Esophagus muscularis mucosa (tissue), 3 donors: ENCODE results near the gene GPR158.

Experiments used
- POLR2A ChIP-seq: fragments of 450-650 bp; IDR thresholded peaks from one replicate; pipeline ENCODE4 v1.6.1; 2017; ENCODE audit warnings: antibody characterized with exemption, moderate library complexity, mild to moderate bottlenecking, low read depth
- TF ChIP-seq, protein P1 (sequence below), 3 experiments: fragments of 200-600 bp in 2 of 3; fragments of 450-650 bp in 1 of 3; sonication (generic) in 2 of 3; IDR thresholded peaks; one replicate each; pipeline ENCODE4 v1.5.1; 2017 to 2019; ENCODE audit warnings: antibody characterized with exemption in 3 of 3, mild to moderate bottlenecking in 2 of 3, moderate library complexity in 1 of 3

- no peak for TF ChIP-seq POLR2A
- TF ChIP-seq, protein P1, sequence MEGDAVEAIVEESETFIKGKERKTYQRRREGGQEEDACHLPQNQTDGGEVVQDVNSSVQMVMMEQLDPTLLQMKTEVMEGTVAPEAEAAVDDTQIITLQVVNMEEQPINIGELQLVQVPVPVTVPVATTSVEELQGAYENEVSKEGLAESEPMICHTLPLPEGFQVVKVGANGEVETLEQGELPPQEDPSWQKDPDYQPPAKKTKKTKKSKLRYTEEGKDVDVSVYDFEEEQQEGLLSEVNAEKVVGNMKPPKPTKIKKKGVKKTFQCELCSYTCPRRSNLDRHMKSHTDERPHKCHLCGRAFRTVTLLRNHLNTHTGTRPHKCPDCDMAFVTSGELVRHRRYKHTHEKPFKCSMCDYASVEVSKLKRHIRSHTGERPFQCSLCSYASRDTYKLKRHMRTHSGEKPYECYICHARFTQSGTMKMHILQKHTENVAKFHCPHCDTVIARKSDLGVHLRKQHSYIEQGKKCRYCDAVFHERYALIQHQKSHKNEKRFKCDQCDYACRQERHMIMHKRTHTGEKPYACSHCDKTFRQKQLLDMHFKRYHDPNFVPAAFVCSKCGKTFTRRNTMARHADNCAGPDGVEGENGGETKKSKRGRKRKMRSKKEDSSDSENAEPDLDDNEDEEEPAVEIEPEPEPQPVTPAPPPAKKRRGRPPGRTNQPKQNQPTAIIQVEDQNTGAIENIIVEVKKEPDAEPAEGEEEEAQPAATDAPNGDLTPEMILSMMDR (IDR thresholded peaks at IDR 0.05) = no peak
Observed at GRCh38 chr10:25175527-25176420, 973 bp downstream of the GPR158 start.
